Stimulated activated CD8-positive, alpha-beta memory T cell treated with anti-CD3 and anti-CD28 coated beads, Interleukin-4, amount 100 ng/mL, for 1 hour (primary cell): ENCODE measurements around the gene C1QTNF2.

ENCODE experiments used
- DNase-seq, 2 donors: peaks; one replicate each; pipeline ENCODE4 v3.0.0-alpha.2; 2020; ENCODE audit warnings: low read depth in 2 of 2, low spot score in 1 of 2

The C1QTNF2 gene

GRCh38 chr5:160305319-160305718, 65.1 kb downstream of the C1QTNF2 start:
- DNase-seq = no peak

GRCh38 chr5:160303690-160304089, 66.7 kb downstream of the C1QTNF2 start:
- DNase-seq = no peak

- DNase-seq = no peak
Measured at GRCh38 chr5:160298189-160298588, 72.2 kb downstream of the C1QTNF2 start.

GRCh38 chr5:160297776-160298175, 72.7 kb downstream of the C1QTNF2 start:
- DNase-seq = no peak
